HCT116 (cell line): ENCODE measurements around the gene DMRT2. TPM values are rescaled to one million over a fixed set of nuclear protein-coding genes. Genes with fewer than 3 reads are reported as not detected.

Experiments used
- ATAC-seq: fragments of 200-7000 bp; cut with Tn5 transposase; 2 replicates; pipeline ENCODE4 v1.9.1; 2020; ENCODE audit warnings: mild to moderate bottlenecking, moderate library complexity
- BruUV-seq: library from RNA; stranded (reverse); fragments of 400-500 nt; replicated peaks from 2 replicates; lab custom pipeline; 2021; lab: Mats Ljungman, UMichigan
- CTCF ChIA-PET: fragments of 300-600 bp; sonication (Branson Sonifier 250); formaldehyde crosslinking; loops from one replicate; lab custom pipeline; 2021; ENCODE audit warnings: antibody characterized with exemption; lab: Charles Lee
- POLR2A ChIA-PET: fragments of 300-600, 350-600 bp; sonication (Branson Sonifier 250); formaldehyde crosslinking; loops from one replicate; lab custom pipeline; 2021; ENCODE audit warnings: antibody characterized with exemption; lab: Charles Lee
- RAD21 ChIA-PET, 2 experiments: fragments of 300-600 bp; sonication (Branson Sonifier 250); formaldehyde crosslinking; loops; one replicate each; lab custom pipeline; 2023; ENCODE audit warnings: low total read pairs in 2 of 2; ENCODE audit not compliant: uncharacterized antibody in 2 of 2, unreplicated experiment in 2 of 2, low non-redundant PET in 1 of 2; lab: Charles Lee
- DNase-seq: peaks from one replicate; pipeline ENCODE4 v3.0.0-alpha.2; 2010; ENCODE audit warnings: low read depth, low spot score
- H2AFZ ChIP-seq: fragments of 200-600 bp; shearing (Covaris generic), sonication (generic); 2 replicates; pipeline ENCODE4 v1.6.1; 2017; ENCODE audit warnings: low read depth, mixed run types, mixed read lengths, antibody characterized with exemption, low read length; ENCODE audit not compliant: poor library complexity, severe bottlenecking
- H3K27ac ChIP-seq: 2 replicates; pipeline ENCODE4 v1.5.1; 2012; ENCODE audit warnings: low read depth, low read length
- H3K27me3 ChIP-seq: fragments of 200-600 bp; sonication (generic); 2 replicates; pipeline ENCODE4 v1.6.1; 2016; ENCODE audit warnings: mixed run types, low read length, mixed read lengths; ENCODE audit not compliant: insufficient read depth
- H3K36me3 ChIP-seq, 2 experiments: fragments of 200-500 bp in 1 of 2; fragments of 200-600 bp in 1 of 2; sonication (Bioruptor generic) in 1 of 2; sonication (generic) in 1 of 2; 2 replicates each; pipeline versions ENCODE4 v1.5.1 to v1.6.1; 2014 to 2016; ENCODE audit warnings: low read length in 2 of 2, inconsistent platforms in 1 of 2, mixed read lengths in 1 of 2, mixed run types in 1 of 2; ENCODE audit not compliant: insufficient read depth in 2 of 2, control insufficient read depth in 1 of 2
- H3K4me1 ChIP-seq, 2 experiments: fragments of 200-600 bp in 1 of 2; sonication (generic) in 1 of 2; 2 replicates each; pipeline versions ENCODE4 v1.5.1 to v1.6.1; 2012 to 2017; ENCODE audit warnings: low read length in 2 of 2, inconsistent platforms in 1 of 2, mild to moderate bottlenecking in 1 of 2, mixed read lengths in 1 of 2, mixed run types in 1 of 2, moderate library complexity in 1 of 2; ENCODE audit not compliant: insufficient read depth in 2 of 2, control insufficient read depth in 1 of 2
- H3K4me2 ChIP-seq: fragments of 200-600 bp; sonication (generic); 2 replicates; pipeline ENCODE4 v1.6.1; 2017; ENCODE audit warnings: mixed run types, low read length, mixed read lengths
- H3K4me3 ChIP-seq, 2 experiments: fragments of 200-600 bp in 1 of 2; sonication (generic) in 1 of 2; replicated peaks in 1 of 2; 2 replicates each; pipeline ENCODE4 v1.5.1; 2011 to 2016; ENCODE audit warnings: low read length in 2 of 2, control low read depth in 1 of 2, low read depth in 1 of 2, mild to moderate bottlenecking in 1 of 2, mixed read lengths in 1 of 2, mixed run types in 1 of 2
- H3K79me2 ChIP-seq: fragments of 200-600 bp; sonication (generic); 2 replicates; pipeline ENCODE4 v1.6.1; 2017; ENCODE audit warnings: mild to moderate bottlenecking, mixed run types, low read length, moderate library complexity, mixed read lengths; ENCODE audit not compliant: insufficient read depth
- H3K9ac ChIP-seq: fragments of 200-600 bp; sonication (generic); 2 replicates; pipeline ENCODE4 v1.6.1; 2016; ENCODE audit warnings: low read length, mixed read lengths
- H3K9me2 ChIP-seq: fragments of 200-600 bp; sonication (generic), shearing (Covaris generic); 2 replicates; pipeline ENCODE4 v1.6.1; 2017; ENCODE audit warnings: mixed run types, mild to moderate bottlenecking, moderate library complexity; ENCODE audit not compliant: insufficient read depth
- H3K9me3 ChIP-seq, 2 experiments: fragments of 200-500 bp in 1 of 2; fragments of 200-600 bp in 1 of 2; sonication (Bioruptor generic) in 1 of 2; sonication (generic) in 1 of 2; 2 replicates each; pipeline ENCODE4 v1.6.1; 2014 to 2017; ENCODE audit warnings: low read length in 2 of 2, mixed read lengths in 2 of 2, inconsistent platforms in 1 of 2, low read depth in 1 of 2, mild to moderate bottlenecking in 1 of 2, mixed run types in 1 of 2, moderate library complexity in 1 of 2; ENCODE audit not compliant: control insufficient read depth in 1 of 2, insufficient read depth in 1 of 2
- H4K20me1 ChIP-seq: fragments of 200-600 bp; sonication (generic), shearing (Covaris generic); 2 replicates; pipeline ENCODE4 v1.6.1; 2017; ENCODE audit warnings: mixed run types, mild to moderate bottlenecking, moderate library complexity; ENCODE audit not compliant: insufficient read depth
- EGR1 ChIP-seq: IDR thresholded peaks from 2 replicates; pipeline ENCODE4 v1.6.1; 2012; ENCODE audit warnings: low read depth
- EZH2 ChIP-seq: fragments of 200-600 bp; sonication (generic); IDR thresholded peaks from 2 replicates; pipeline ENCODE4 v1.6.1; 2017; ENCODE audit warnings: antibody characterized with exemption, mixed run types
- EZH2phosphoT487 ChIP-seq: fragments of 200-600 bp; IDR thresholded peaks from 2 replicates; pipeline ENCODE4 v1.6.1; 2018; ENCODE audit warnings: antibody characterized with exemption, borderline replicate concordance
- SP1 ChIP-seq: IDR thresholded peaks from 2 replicates; pipeline ENCODE4 v1.6.1; 2012; ENCODE audit warnings: low read depth
- YY1 ChIP-seq: IDR thresholded peaks from 2 replicates; pipeline ENCODE4 v1.6.1; 2011; ENCODE audit warnings: low read length, low read depth, moderate library complexity, mild to moderate bottlenecking; ENCODE audit not compliant: insufficient replicate concordance; ENCODE audit errors: extremely low read depth
- ZNF274 ChIP-seq: fragments of 200-500 bp; sonication (Bioruptor generic); IDR thresholded peaks from 2 replicates; pipeline ENCODE4 v1.6.1; 2014; ENCODE audit warnings: mild to moderate bottlenecking, low read depth, low read length, inconsistent platforms
- intact Hi-C: fragments of 100-400 bp; cut with micrococcal nuclease; formaldehyde crosslinking; loops from 2 replicates; pipeline ENCODE4 v1.10.0; 2022
- total RNA-seq: library from RNA; stranded (reverse); gene quantifications from one replicate; pipeline ENCODE4 v1.2.1, GENCODE V29; 2021; ENCODE audit not compliant: unreplicated experiment
- TF ChIP-seq, protein P1 (sequence below), 3 experiments: fragments of 200-600 bp in 1 of 3; sonication (generic) in 1 of 3; IDR thresholded peaks in 2 of 3; conservative IDR thresholded peaks in 1 of 3; 2 replicates each; pipeline ENCODE4 v1.5.1; 2012 to 2017; ENCODE audit warnings: low read depth in 2 of 3, low read length in 2 of 3, antibody characterized with exemption in 1 of 3, borderline replicate concordance in 1 of 3, control low read depth in 1 of 3, mild to moderate bottlenecking in 1 of 3, mixed read lengths in 1 of 3, mixed run types in 1 of 3, moderate library complexity in 1 of 3; ENCODE audit not compliant: insufficient read depth in 1 of 3
- TF ChIP-seq, protein P2 (sequence below): IDR thresholded peaks from 2 replicates; pipeline ENCODE4 v1.6.1; 2012
- TF ChIP-seq, protein P3 (sequence below): IDR thresholded peaks from 2 replicates; pipeline ENCODE4 v1.6.1; 2012
- TF ChIP-seq, protein P4 (sequence below): IDR thresholded peaks from 2 replicates; pipeline ENCODE4 v1.6.1; 2011; ENCODE audit warnings: mild to moderate bottlenecking, low read length, moderate library complexity; ENCODE audit not compliant: insufficient replicate concordance; ENCODE audit errors: extremely low read depth

DMRT2 gene
- total RNA-seq, 1 experiment from 2014 or later, result 0.17 TPM

DNA sequence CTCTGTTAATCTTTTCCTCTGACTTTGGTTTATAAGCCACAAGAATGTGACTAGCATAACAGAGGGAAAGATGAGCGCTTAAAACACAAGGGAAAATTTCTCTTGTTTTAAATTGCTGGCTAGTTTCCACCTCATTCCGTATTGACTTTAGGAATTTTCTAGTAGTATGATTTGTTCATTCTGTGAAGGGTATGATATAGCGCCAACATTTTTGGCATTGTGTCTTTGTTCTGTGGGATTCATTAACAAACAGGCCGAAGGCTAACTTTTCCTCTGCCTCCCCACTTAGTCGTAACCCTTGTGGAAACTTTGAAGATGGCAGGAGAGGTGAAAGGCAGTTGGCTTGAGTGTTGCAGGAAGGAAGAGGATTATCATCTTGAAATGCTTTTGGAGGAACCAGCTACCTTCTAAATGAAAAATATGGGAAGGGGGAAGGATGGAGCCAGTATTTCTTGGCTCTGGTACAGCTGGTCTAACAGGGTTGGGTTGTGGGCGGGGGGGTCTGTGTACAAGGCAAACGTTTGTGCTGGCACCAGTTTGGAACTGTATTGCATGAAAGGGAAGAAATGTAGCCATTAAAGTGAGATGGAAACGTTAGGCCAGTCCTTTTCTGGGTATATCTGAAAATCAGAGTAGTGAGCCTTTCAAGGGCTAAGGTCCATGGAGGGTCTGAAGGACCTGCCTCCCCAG is 21.5 kb upstream of the DMRT2 start:
- 0 out of 4 replicates have a peak, but pooled peaks cover 0 to under 1% of the 10 kb centered on the region in 2 experiments for H3K9me3 ChIP-seq
- H3K4me2 ChIP-seq, result no peak overlapping the region
- DNase-seq (no peak), ATAC-seq (no peak)
- intact Hi-C loops, result no loop called here
- H3K79me2 ChIP-seq, result no peaks in the 10 kb centered on the region
- no peak overlapping the region for H2AFZ ChIP-seq
- H3K4me3 ChIP-seq, result no peak overlapping the region
- BruUV-seq, result no TSS peak
- no peaks in the 10 kb centered on the region for H3K4me1 ChIP-seq
- POLR2A ChIA-PET, result no interaction called here
- CTCF ChIA-PET, result interaction anchor here (1.0 kb wide), 1 partner anchor 19 kb away, joined by 4 read pairs; no protein-coding TSS in a partner anchor
- no peaks in the 10 kb centered on the region for H4K20me1 ChIP-seq
- TF ChIP-seq EZH2phosphoT487 (no peak), YY1 (no peak), EZH2 (no peak), SP1 (no peak), ZNF274 (no peak), EGR1 (no peak)
- TF ChIP-seq, protein P1, sequence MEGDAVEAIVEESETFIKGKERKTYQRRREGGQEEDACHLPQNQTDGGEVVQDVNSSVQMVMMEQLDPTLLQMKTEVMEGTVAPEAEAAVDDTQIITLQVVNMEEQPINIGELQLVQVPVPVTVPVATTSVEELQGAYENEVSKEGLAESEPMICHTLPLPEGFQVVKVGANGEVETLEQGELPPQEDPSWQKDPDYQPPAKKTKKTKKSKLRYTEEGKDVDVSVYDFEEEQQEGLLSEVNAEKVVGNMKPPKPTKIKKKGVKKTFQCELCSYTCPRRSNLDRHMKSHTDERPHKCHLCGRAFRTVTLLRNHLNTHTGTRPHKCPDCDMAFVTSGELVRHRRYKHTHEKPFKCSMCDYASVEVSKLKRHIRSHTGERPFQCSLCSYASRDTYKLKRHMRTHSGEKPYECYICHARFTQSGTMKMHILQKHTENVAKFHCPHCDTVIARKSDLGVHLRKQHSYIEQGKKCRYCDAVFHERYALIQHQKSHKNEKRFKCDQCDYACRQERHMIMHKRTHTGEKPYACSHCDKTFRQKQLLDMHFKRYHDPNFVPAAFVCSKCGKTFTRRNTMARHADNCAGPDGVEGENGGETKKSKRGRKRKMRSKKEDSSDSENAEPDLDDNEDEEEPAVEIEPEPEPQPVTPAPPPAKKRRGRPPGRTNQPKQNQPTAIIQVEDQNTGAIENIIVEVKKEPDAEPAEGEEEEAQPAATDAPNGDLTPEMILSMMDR (IDR thresholded peaks at IDR 0.05 in 2 of 3, conservative IDR thresholded peaks at IDR 0.05 in 1 of 3; ENCODE audit: borderline replicate concordance in 1 of 3, insufficient read depth in 1 of 3, low read depth in 2 of 3, low read length in 2 of 3), result no peak
- TF ChIP-seq, protein P2, sequence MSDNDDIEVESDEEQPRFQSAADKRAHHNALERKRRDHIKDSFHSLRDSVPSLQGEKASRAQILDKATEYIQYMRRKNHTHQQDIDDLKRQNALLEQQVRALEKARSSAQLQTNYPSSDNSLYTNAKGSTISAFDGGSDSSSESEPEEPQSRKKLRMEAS, result no peak
- TF ChIP-seq, protein P3, sequence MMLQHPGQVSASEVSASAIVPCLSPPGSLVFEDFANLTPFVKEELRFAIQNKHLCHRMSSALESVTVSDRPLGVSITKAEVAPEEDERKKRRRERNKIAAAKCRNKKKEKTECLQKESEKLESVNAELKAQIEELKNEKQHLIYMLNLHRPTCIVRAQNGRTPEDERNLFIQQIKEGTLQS, result no peak
- TF ChIP-seq, protein P4, sequence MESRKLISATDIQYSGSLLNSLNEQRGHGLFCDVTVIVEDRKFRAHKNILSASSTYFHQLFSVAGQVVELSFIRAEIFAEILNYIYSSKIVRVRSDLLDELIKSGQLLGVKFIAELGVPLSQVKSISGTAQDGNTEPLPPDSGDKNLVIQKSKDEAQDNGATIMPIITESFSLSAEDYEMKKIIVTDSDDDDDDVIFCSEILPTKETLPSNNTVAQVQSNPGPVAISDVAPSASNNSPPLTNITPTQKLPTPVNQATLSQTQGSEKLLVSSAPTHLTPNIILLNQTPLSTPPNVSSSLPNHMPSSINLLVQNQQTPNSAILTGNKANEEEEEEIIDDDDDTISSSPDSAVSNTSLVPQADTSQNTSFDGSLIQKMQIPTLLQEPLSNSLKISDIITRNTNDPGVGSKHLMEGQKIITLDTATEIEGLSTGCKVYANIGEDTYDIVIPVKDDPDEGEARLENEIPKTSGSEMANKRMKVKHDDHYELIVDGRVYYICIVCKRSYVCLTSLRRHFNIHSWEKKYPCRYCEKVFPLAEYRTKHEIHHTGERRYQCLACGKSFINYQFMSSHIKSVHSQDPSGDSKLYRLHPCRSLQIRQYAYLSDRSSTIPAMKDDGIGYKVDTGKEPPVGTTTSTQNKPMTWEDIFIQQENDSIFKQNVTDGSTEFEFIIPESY, result no peak
- no peak overlapping the region for H3K27ac ChIP-seq
- no peaks in the 10 kb centered on the region for H3K9me2 ChIP-seq
- RAD21 ChIA-PET, result no interaction called here
- H3K27me3 ChIP-seq, result no peaks in the 10 kb centered on the region
- no peak overlapping the region for H3K9ac ChIP-seq
- H3K36me3 ChIP-seq, result no peaks in the 10 kb centered on the region
